MM.1S (cell line): ENCODE measurements around the gene KRT37.

Experiments used
- DNase-seq: peaks from one replicate; pipeline ENCODE4 v3.0.0-alpha.2; 2015
- H2AFZ ChIP-seq: fragments of 300-600 bp; sonication (generic); 2 replicates; pipeline ENCODE4 v1.6.0; 2016; ENCODE audit warnings: antibody characterized with exemption, low read length
- H3F3A ChIP-seq: fragments of 300-600 bp; sonication (generic); 2 replicates; pipeline ENCODE4 v1.6.1; 2016; ENCODE audit warnings: mild to moderate bottlenecking, antibody characterized with exemption, low read length, moderate library complexity, mixed read lengths; ENCODE audit not compliant: insufficient read depth
- H3K27ac ChIP-seq: fragments of 300-600 bp; sonication (generic); 2 replicates; pipeline ENCODE4 v1.5.1; 2016; ENCODE audit warnings: mild to moderate bottlenecking, low read length
- H3K27me3 ChIP-seq: fragments of 300-600 bp; sonication (generic); replicated peaks from 2 replicates; pipeline ENCODE4 v1.6.0; 2016; ENCODE audit warnings: low read length; ENCODE audit not compliant: insufficient read depth
- H3K36me3 ChIP-seq: fragments of 300-600 bp; sonication (generic); replicated peaks from 2 replicates; pipeline ENCODE4 v1.6.1; 2016; ENCODE audit warnings: mild to moderate bottlenecking, low read length, mixed read lengths; ENCODE audit not compliant: insufficient read depth
- H3K4me1 ChIP-seq: fragments of 300-600 bp; sonication (generic); 2 replicates; pipeline ENCODE4 v1.6.1; 2016; ENCODE audit warnings: low read length, mixed read lengths
- H3K4me2 ChIP-seq: fragments of 300-600 bp; sonication (generic); 2 replicates; pipeline ENCODE4 v1.6.0; 2016; ENCODE audit warnings: low read depth, low read length
- H3K4me3 ChIP-seq: fragments of 300-600 bp; sonication (generic); 2 replicates; pipeline ENCODE4 v1.5.1; 2016; ENCODE audit warnings: low read length, mixed read lengths
- H3K79me2 ChIP-seq: fragments of 300-600 bp; sonication (generic); 2 replicates; pipeline ENCODE4 v1.6.1; 2016; ENCODE audit warnings: mixed run types, low read length, mixed read lengths
- H3K9ac ChIP-seq: fragments of 300-600 bp; sonication (generic); 2 replicates; pipeline ENCODE4 v1.6.1; 2016; ENCODE audit warnings: low read length, mixed read lengths
- H3K9me2 ChIP-seq: fragments of 300-600 bp; sonication (generic); replicated peaks from 2 replicates; pipeline ENCODE4 v1.6.1; 2016; ENCODE audit warnings: mild to moderate bottlenecking, low read length, mixed read lengths; ENCODE audit not compliant: insufficient read depth
- H3K9me3 ChIP-seq: fragments of 300-600 bp; sonication (generic); replicated peaks from 2 replicates; pipeline ENCODE4 v1.6.1; 2016; ENCODE audit warnings: mild to moderate bottlenecking, low read length, mixed read lengths; ENCODE audit not compliant: insufficient read depth
- H4K20me1 ChIP-seq: fragments of 300-600 bp; sonication (generic); 2 replicates; pipeline ENCODE4 v1.6.1; 2016; ENCODE audit warnings: mild to moderate bottlenecking, low read length, moderate library complexity, mixed read lengths; ENCODE audit not compliant: insufficient read depth
- EZH2 ChIP-seq: fragments of 300-600 bp; sonication (generic); optimal IDR thresholded peaks from 2 replicates; pipeline ENCODE3; 2017; ENCODE audit warnings: low read depth, mild to moderate bottlenecking, antibody characterized with exemption, low read length, mixed read lengths
- EZH2phosphoT487 ChIP-seq: fragments of 300-600 bp; sonication (generic); IDR thresholded peaks from 2 replicates; pipeline ENCODE4 v1.6.1; 2018; ENCODE audit warnings: antibody characterized with exemption, low read length
- TF ChIP-seq, protein P1 (sequence below): fragments of 300-600 bp; sonication (generic); IDR thresholded peaks from 2 replicates; pipeline ENCODE4 v1.5.1; 2016; ENCODE audit warnings: antibody characterized with exemption, low read length, mixed read lengths

The KRT37 gene

DNA sequence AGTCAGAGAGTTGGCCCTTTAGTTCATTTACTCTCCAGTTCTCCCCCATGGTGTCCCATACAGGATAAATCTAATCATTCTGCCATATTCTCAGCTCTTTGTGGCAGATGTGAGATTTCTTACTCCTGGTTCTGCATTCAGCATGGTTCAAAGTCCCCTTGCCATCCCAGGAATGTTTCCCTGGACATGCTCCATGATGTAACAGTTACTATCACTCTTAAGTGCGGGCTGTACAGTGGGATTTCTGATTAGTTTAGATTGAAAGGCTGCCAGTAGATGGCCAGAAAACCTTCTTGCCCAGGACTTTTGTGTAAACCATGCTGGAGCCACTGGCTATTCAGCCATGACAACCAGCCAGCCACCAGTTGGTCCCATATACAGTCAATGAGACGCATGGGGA lies 10.4 kb downstream of the KRT37 start:
- Histone ChIP-seq H3K27me3 (no peaks in the 10 kb centered on the region), H3K27ac (no peak overlapping the region), H3K9me3 (no peaks in the 10 kb centered on the region), H3K9me2 (no peaks in the 10 kb centered on the region), H2AFZ (no peak overlapping the region), H3K4me1 (no peaks in the 10 kb centered on the region), H3K4me3 (no peak overlapping the region), H3K4me2 (no peak overlapping the region), H3K36me3 (no peaks in the 10 kb centered on the region), H3K79me2 (no peaks in the 10 kb centered on the region), H3K9ac (no peak overlapping the region), H4K20me1 (no peaks in the 10 kb centered on the region), H3F3A (no peaks in the 10 kb centered on the region)
- DNase-seq = no peak
- TF ChIP-seq EZH2phosphoT487 (no peak), EZH2 (no peak)

DNA sequence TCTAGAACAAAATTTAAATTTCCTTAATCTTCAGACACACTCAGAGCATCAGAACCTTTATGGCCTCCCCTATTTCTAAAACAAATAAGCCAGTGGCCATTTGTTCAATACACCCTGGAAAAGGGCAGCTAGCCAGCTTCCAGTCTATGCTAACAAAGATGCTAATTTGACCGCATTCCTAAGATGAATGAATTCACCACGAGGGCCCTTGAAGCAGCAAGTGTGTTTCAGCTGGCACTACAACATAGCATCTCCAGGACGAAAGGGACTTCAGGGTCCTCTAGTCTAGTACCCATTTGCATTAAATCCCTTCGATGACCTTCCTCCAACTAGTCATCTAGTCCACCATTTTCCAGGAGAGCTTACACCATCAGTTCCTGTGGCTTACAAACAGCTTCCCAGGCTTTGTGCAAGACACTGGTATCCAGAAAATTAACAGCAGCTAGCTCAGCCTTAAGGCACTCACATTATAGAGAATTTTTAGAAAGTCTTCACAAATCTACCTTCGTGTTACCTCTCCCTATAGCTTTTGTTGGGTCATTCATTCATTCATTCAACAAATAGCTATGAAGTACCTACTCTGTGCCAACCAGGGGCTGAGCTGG lies 10.9 kb downstream of the KRT37 start:
- H2AFZ ChIP-seq = no peak overlapping the region
- no peaks in the 10 kb centered on the region for H3K9me2 ChIP-seq
- no peaks in the 10 kb centered on the region for H3F3A ChIP-seq
- no peaks in the 10 kb centered on the region for H3K36me3 ChIP-seq
- no peaks in the 10 kb centered on the region for H3K9me3 ChIP-seq
- H3K9ac ChIP-seq = no peak overlapping the region
- no peak overlapping the region for H3K27ac ChIP-seq
- DNase-seq = no peak
- no peaks in the 10 kb centered on the region for H3K79me2 ChIP-seq
- H3K4me2 ChIP-seq = no peak overlapping the region
- H3K4me3 ChIP-seq = no peak overlapping the region
- no peaks in the 10 kb centered on the region for H4K20me1 ChIP-seq
- no peak for TF ChIP-seq EZH2
- TF ChIP-seq, protein P1, sequence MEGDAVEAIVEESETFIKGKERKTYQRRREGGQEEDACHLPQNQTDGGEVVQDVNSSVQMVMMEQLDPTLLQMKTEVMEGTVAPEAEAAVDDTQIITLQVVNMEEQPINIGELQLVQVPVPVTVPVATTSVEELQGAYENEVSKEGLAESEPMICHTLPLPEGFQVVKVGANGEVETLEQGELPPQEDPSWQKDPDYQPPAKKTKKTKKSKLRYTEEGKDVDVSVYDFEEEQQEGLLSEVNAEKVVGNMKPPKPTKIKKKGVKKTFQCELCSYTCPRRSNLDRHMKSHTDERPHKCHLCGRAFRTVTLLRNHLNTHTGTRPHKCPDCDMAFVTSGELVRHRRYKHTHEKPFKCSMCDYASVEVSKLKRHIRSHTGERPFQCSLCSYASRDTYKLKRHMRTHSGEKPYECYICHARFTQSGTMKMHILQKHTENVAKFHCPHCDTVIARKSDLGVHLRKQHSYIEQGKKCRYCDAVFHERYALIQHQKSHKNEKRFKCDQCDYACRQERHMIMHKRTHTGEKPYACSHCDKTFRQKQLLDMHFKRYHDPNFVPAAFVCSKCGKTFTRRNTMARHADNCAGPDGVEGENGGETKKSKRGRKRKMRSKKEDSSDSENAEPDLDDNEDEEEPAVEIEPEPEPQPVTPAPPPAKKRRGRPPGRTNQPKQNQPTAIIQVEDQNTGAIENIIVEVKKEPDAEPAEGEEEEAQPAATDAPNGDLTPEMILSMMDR = no peak
- no peak for TF ChIP-seq EZH2phosphoT487
- no peaks in the 10 kb centered on the region for H3K4me1 ChIP-seq
- H3K27me3 ChIP-seq = no peaks in the 10 kb centered on the region

DNA sequence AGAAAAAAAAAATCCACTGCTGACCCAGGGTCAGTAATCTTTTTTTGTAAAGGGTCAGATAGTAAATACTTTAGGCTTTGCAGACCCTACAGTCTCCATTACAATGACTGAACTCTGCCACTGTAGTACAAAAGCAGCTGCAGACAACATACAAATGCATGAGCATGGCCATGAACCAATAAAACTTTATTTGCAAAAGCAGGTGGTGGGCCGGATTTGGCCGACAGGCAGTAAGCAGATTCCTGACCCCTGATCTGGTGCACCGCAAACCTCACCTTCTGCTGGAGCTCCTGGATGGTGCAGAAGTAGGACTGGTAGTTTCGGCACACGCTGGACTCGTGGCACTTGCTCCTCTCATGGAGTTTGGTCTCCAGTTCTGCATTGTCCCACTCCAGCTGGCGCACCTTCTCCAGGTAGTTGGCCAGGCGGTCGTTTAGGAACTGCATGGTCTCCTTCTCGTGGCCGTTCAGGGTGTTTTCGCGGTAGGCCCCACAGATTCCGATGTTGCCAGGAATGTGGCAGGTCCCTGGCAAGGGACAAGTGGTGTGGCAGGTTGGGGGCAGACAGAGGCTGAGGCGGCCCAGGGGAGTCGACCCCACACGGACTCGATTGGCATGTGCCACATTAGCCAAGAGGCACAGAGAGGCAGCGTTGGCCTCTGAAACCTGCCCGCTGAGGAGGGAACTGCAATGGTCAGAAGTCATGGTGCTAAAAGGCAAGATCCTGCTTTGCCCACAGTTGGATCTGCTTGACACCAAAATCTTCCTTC lies 13.1 kb downstream of the KRT37 start:
- H4K20me1 ChIP-seq = no peaks in the 10 kb centered on the region
- H2AFZ ChIP-seq = no peak overlapping the region
- no peak for TF ChIP-seq EZH2phosphoT487
- TF ChIP-seq EZH2 = no peak
- TF ChIP-seq, protein P1 = no peak
- H3F3A ChIP-seq = no peaks in the 10 kb centered on the region
- no peak overlapping the region for H3K4me3 ChIP-seq
- H3K36me3 ChIP-seq = no peaks in the 10 kb centered on the region
- no peaks in the 10 kb centered on the region for H3K27me3 ChIP-seq
- H3K9me3 ChIP-seq = no peaks in the 10 kb centered on the region
- no peak overlapping the region for H3K27ac ChIP-seq
- H3K4me1 ChIP-seq = no peaks in the 10 kb centered on the region
- H3K4me2 ChIP-seq = no peak overlapping the region
- H3K9ac ChIP-seq = no peak overlapping the region
- no peaks in the 10 kb centered on the region for H3K9me2 ChIP-seq
- no peak for DNase-seq
- no peaks in the 10 kb centered on the region for H3K79me2 ChIP-seq

DNA sequence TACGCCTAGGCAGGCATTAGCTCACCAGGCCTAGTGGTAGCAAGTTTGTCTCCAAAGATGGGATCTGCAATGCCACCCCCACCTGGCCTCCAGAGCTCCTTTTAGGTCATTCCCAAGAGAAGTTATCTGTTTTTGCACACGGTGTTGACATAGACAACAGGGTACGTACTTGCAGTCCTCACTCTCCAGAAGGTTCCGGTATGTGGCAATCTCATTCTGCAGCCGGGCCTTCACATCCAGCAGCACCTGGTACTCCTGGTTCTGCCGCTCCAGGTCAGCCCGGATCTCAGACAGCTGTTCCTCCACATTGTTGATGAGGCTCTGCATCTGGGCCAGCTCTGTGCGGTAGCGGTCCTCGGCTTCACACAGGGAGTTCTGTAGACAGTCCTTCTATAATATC lies 17.2 kb downstream of the KRT37 start:
- no peaks in the 10 kb centered on the region for H4K20me1 ChIP-seq
- no peak for DNase-seq
- no peaks in the 10 kb centered on the region for H3F3A ChIP-seq
- H3K9me2 ChIP-seq = no peaks in the 10 kb centered on the region
- no peak overlapping the region for H2AFZ ChIP-seq
- H3K27me3 ChIP-seq = no peaks in the 10 kb centered on the region
- H3K36me3 ChIP-seq = no peaks in the 10 kb centered on the region
- no peaks in the 10 kb centered on the region for H3K9me3 ChIP-seq
- no peak overlapping the region for H3K9ac ChIP-seq
- H3K27ac ChIP-seq = no peak overlapping the region
- H3K4me2 ChIP-seq = no peak overlapping the region
- no peak overlapping the region for H3K4me3 ChIP-seq
- no peaks in the 10 kb centered on the region for H3K4me1 ChIP-seq
- no peak for TF ChIP-seq EZH2
- H3K79me2 ChIP-seq = no peaks in the 10 kb centered on the region
